ENCODE results near the gene NOD2.

DNA sequence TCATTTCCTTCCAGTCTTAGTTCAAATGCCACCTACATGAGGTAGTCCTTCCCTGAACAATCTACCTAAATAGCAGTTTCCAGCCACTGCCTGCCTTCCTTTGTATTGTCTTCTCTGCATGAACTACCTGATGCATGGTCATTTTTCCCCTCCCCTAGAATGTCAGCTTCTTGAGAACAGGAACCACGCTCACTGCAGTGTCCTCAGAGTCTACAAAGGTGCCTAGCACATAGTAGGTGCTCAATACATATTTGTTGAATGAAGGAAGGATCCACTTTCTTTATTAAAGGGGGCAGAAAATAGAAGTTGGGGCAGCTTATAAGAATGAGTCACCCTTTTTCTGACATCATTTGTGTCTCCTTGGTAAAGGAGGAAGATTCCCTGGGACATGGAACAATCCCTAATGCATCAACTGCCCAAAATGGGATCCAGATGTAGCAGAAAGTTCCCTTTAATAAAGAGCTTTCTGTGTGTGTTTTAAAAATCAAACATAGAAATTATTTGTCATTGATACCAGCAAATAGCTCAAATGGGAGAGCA is 44.1 kb downstream of the NOD2 start:
- TF ChIP-seq CTCF (IDR thresholded peaks at IDR 0.05; ENCODE audit: low read depth, low read length) (no peak), POLR2A (IDR thresholded peaks at IDR 0.05; ENCODE audit: extremely low read depth, insufficient read length) (no peak), MAX (IDR thresholded peaks at IDR 0.05; ENCODE audit: low read depth, low read length) (no peak), MYC (IDR thresholded peaks at IDR 0.05; ENCODE audit: low read depth, low read length) (no peak)
